AG04450 (cell line): ENCODE data around the gene CHKA. TPM values are rescaled to one million over a fixed set of nuclear protein-coding genes. Genes with fewer than 3 reads are reported as not detected.

ENCODE experiments used
- CTCF ChIA-PET: fragments of 300-600, 350-600 bp; formaldehyde crosslinking; extraction: SDS; loops from one replicate; lab custom pipeline; 2022; ENCODE audit warnings: antibody characterized with exemption, inconsistent platforms; lab: Charles Lee
- POLR2A ChIA-PET: fragments of 350-600 bp; formaldehyde crosslinking; extraction: SDS; loops from one replicate; lab custom pipeline; 2021; ENCODE audit warnings: antibody characterized with exemption, inconsistent platforms; lab: Yijun Ruan, JAX
- DNase-seq: peaks from one replicate; pipeline ENCODE4 v3.0.0-alpha.2; 2011; ENCODE audit warnings: low read depth, low spot score
- H3K27ac ChIP-seq: one replicate; pipeline ENCODE4 v1.5.1; 2012; ENCODE audit warnings: low read depth, low read length, control low read depth
- H3K27me3 ChIP-seq: one replicate; pipeline ENCODE4 v1.6.0; 2012; ENCODE audit warnings: low read length; ENCODE audit not compliant: control insufficient read depth, insufficient read depth
- H3K4me3 ChIP-seq: 2 replicates; pipeline ENCODE4 v1.5.1; 2011; ENCODE audit warnings: mild to moderate bottlenecking, low read depth, low read length, control low read depth
- H3K9me3 ChIP-seq: 2 replicates; pipeline ENCODE4 v1.5.1; 2012; ENCODE audit warnings: low read length; ENCODE audit not compliant: control insufficient read depth, insufficient read depth
- polyA plus RNA-seq: library from polyadenylated mRNA; depleted of rRNA; stranded (reverse); fragments of >200 nt; gene quantifications from 2 replicates; pipeline ENCODE4 v1.2.3, GENCODE V29; 2011
- TF ChIP-seq, protein P1 (sequence below): IDR thresholded peaks from 2 replicates; pipeline ENCODE4 v1.5.1; 2011; ENCODE audit warnings: low read depth, low read length, control low read depth, inconsistent platforms

The CHKA gene
- polyA plus RNA-seq, 1 experiment, result 12.5 TPM

GRCh38 chr11:68127714-68128681, 6.8 kb upstream of the CHKA start:
- ChIA-PET CTCF (no interaction called here), POLR2A (interaction anchor here (0.5 to 1.5 kb wide), 3 partner anchors 10 to 65 kb away, joined by 3 to 5 read pairs (median 4); no protein-coding TSS in a partner anchor)
- H3K4me3 ChIP-seq, result peak overlapping the region; percentile 44
- TF ChIP-seq, protein P1, sequence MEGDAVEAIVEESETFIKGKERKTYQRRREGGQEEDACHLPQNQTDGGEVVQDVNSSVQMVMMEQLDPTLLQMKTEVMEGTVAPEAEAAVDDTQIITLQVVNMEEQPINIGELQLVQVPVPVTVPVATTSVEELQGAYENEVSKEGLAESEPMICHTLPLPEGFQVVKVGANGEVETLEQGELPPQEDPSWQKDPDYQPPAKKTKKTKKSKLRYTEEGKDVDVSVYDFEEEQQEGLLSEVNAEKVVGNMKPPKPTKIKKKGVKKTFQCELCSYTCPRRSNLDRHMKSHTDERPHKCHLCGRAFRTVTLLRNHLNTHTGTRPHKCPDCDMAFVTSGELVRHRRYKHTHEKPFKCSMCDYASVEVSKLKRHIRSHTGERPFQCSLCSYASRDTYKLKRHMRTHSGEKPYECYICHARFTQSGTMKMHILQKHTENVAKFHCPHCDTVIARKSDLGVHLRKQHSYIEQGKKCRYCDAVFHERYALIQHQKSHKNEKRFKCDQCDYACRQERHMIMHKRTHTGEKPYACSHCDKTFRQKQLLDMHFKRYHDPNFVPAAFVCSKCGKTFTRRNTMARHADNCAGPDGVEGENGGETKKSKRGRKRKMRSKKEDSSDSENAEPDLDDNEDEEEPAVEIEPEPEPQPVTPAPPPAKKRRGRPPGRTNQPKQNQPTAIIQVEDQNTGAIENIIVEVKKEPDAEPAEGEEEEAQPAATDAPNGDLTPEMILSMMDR, result no peak
- H3K9me3 ChIP-seq, result peaks cover 15% of the 10 kb centered on the region
- no peaks in the 10 kb centered on the region for H3K27me3 ChIP-seq
- H3K27ac ChIP-seq, result no peak overlapping the region
- DNase-seq, result peak; percentile 23

GRCh38 chr11:68125164-68125563, 4.0 kb upstream of the CHKA start:
- no peak overlapping the region for H3K4me3 ChIP-seq
- ChIA-PET POLR2A (no interaction called here), CTCF (no interaction called here)
- DNase-seq, result no peak
- no peaks in the 10 kb centered on the region for H3K27me3 ChIP-seq
- no peaks in the 10 kb centered on the region for H3K9me3 ChIP-seq
- TF ChIP-seq, protein P1, result no peak
- no peak overlapping the region for H3K27ac ChIP-seq

- no peak overlapping the region for H3K4me3 ChIP-seq
- TF ChIP-seq, protein P1, result no peak
- H3K9me3 ChIP-seq, result no peaks in the 10 kb centered on the region
- DNase-seq, result no peak
- ChIA-PET POLR2A (no interaction called here), CTCF (no interaction called here)
- H3K27me3 ChIP-seq, result no peaks in the 10 kb centered on the region
- no peak overlapping the region for H3K27ac ChIP-seq
These were observed 1.9 kb upstream of the CHKA start for GRCh38 chr11:68122936-68123539.

DNA sequence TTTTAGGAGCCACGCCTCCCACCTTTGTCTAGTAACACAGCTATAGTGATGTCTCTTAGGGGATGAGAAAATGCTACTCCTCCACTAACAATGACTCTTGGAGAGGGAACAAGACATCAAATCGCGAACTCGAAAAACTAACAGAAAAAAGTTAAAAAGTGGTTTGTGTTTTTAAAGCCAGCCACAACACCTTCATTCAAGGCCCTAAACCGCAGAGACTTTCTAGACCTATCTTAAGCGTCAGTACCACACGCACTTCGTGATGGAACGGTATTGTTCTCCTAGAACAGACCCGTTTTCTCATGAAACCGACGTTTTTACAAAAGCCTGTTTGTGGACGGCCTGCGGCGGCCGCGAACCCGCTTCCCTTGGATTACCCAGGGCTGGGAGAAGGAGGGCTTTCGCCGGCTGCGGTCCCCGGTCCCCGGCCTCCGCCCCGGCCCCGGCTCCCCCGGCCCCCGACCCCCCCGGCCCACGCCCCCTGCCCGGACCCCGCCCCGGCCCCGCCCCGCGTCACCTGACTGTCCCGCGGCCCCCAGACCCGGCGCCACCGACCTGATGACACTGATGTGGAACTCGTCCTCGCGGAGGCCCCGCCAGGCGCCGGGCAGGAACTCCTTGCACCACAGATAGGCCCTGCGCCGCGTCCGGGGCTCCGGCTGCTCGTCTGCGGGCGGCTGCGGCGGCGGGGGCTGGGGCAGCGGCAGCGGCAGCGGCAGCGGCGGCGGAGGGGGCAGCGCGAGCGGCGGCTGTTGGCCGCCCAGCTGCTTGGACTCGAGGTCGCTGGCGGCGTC, 718 bp downstream of the CHKA start:
- peak overlapping the region; percentile 73 for H3K4me3 ChIP-seq
- CTCF ChIA-PET, result no interaction called here
- DNase-seq, result no peak
- TF ChIP-seq, protein P1, result no peak
- H3K27ac ChIP-seq, result peak overlapping the region; percentile 39
- POLR2A ChIA-PET, result interaction anchor here (0.7 kb wide), 2 partner anchors 70 to 176 kb away, joined by 5 to 8 read pairs; no protein-coding TSS in a partner anchor
- no peaks in the 10 kb centered on the region for H3K9me3 ChIP-seq
- no peaks in the 10 kb centered on the region for H3K27me3 ChIP-seq
